GM23248 (cell line): ENCODE measurements around the gene CPED1.

Experiments used
- EZH2 ChIP-seq: fragments of 200-600 bp; sonication (generic); IDR thresholded peaks from 2 replicates; pipeline ENCODE4 v1.6.1; 2018; ENCODE audit warnings: antibody characterized with exemption, mild to moderate bottlenecking; ENCODE audit not compliant: insufficient read depth, poor library complexity, severe bottlenecking
- EZH2phosphoT487 ChIP-seq: fragments of 200-600 bp; sonication (generic); IDR thresholded peaks from 2 replicates; pipeline ENCODE4 v1.6.1; 2018; ENCODE audit warnings: antibody characterized with exemption, moderate library complexity, mild to moderate bottlenecking, low read depth; ENCODE audit not compliant: insufficient read depth

DNA sequence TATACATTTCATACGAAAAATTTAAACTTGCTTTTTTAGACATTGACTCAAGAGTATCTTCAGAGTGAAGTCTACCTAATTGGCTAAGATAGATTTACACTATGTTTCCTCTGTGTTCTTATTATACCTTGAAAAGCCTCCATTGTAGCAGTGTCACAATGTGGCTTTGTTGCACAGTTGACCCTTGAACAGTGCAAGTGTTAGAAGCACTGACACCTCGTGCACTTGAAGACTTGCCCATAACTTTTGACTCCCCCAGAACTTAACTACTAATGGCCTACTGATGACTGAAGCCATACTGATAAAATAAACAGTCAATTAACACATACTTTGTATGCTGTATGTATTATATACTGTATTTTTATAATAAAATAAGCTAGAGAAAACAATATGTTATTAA, 84.3 kb downstream of the CPED1 start:
- TF ChIP-seq EZH2 = no peak
- no peak for TF ChIP-seq EZH2phosphoT487
